Mesendoderm (in vitro differentiated cells): ENCODE measurements around the gene PALD1.
A peak's percentile ranks its signal among the peaks of the same experiment; 100 is the strongest.

Source experiments
- DNase-seq: peaks from one replicate; pipeline ENCODE4 v3.0.0; 2013
- H2AK5ac ChIP-seq: 2 replicates; pipeline ENCODE4 v1.6.1; 2013; ENCODE audit warnings: low read length, inconsistent platforms
- H2BK120ac ChIP-seq: 2 replicates; pipeline ENCODE4 v1.6.1; 2013; ENCODE audit warnings: low read depth, mild to moderate bottlenecking, low read length, moderate library complexity, mixed read lengths
- H2BK15ac ChIP-seq: replicated peaks from 2 replicates; pipeline ENCODE4 v1.6.1; 2013; ENCODE audit warnings: low read depth, mild to moderate bottlenecking, moderate library complexity
- H2BK5ac ChIP-seq: 2 replicates; pipeline ENCODE4 v1.6.1; 2013; ENCODE audit warnings: low read length, inconsistent platforms
- H3K18ac ChIP-seq: 2 replicates; pipeline ENCODE4 v1.6.1; 2013; ENCODE audit warnings: mild to moderate bottlenecking, low read length, mixed read lengths
- H3K23ac ChIP-seq: one replicate; pipeline ENCODE4 v1.6.1; 2013; ENCODE audit warnings: low read length
- H3K27ac ChIP-seq: 2 replicates; pipeline ENCODE4 v1.5.1; 2013; ENCODE audit warnings: low read depth, mild to moderate bottlenecking, inconsistent platforms, low read length, moderate library complexity
- H3K27me3 ChIP-seq: 2 replicates; pipeline ENCODE4 v1.6.1; 2013; ENCODE audit warnings: low read length, control low read depth, mild to moderate bottlenecking, inconsistent platforms; ENCODE audit not compliant: insufficient read depth, poor library complexity
- H3K36me3 ChIP-seq: 2 replicates; pipeline ENCODE4 v1.6.1; 2013; ENCODE audit warnings: low read length, inconsistent platforms; ENCODE audit not compliant: control insufficient read depth, insufficient read depth
- H3K4ac ChIP-seq: one replicate; pipeline ENCODE4 v1.6.1; 2013; ENCODE audit warnings: low read depth, mild to moderate bottlenecking, low read length, moderate library complexity
- H3K4me1 ChIP-seq: 2 replicates; pipeline ENCODE4 v1.6.1; 2013; ENCODE audit warnings: low read depth, low read length, inconsistent platforms; ENCODE audit not compliant: control insufficient read depth
- H3K4me2 ChIP-seq: 2 replicates; pipeline ENCODE4 v1.6.1; 2013; ENCODE audit warnings: low read length
- H3K4me3 ChIP-seq: 2 replicates; pipeline ENCODE4 v1.5.1; 2013; ENCODE audit warnings: mild to moderate bottlenecking, low read length
- H3K56ac ChIP-seq: one replicate; pipeline ENCODE4 v1.6.1; 2013; ENCODE audit warnings: low read length
- H3K79me1 ChIP-seq: 2 replicates; pipeline ENCODE4 v1.6.1; 2013; ENCODE audit warnings: low read length, inconsistent platforms
- H3K79me2 ChIP-seq: 2 replicates; pipeline ENCODE4 v1.6.1; 2013; ENCODE audit warnings: mild to moderate bottlenecking, low read length; ENCODE audit not compliant: control insufficient read depth, insufficient read depth
- H3K9ac ChIP-seq: 2 replicates; pipeline ENCODE4 v1.6.1; 2013; ENCODE audit warnings: low read length, inconsistent platforms
- H4K5ac ChIP-seq: one replicate; pipeline ENCODE4 v1.6.1; 2013; ENCODE audit warnings: low read length
- H4K8ac ChIP-seq: one replicate; pipeline ENCODE4 v1.6.1; 2013; ENCODE audit warnings: low read depth, mild to moderate bottlenecking, control low read depth, low read length, moderate library complexity
- WGBS: extraction: QIAGEN DNeasy Blood & Tissue Kit; methylation state at CpG from one replicate; pipeline ENCODE4 v1.1.7; 2013; ENCODE audit warnings: low lambda C conversion rate, missing lambda C conversion rate; ENCODE audit not compliant: insufficient coverage; ENCODE audit errors: extremely low coverage; 5-methylcytosine and 5-hydroxymethylcytosine counted together

Gene PALD1

DNA sequence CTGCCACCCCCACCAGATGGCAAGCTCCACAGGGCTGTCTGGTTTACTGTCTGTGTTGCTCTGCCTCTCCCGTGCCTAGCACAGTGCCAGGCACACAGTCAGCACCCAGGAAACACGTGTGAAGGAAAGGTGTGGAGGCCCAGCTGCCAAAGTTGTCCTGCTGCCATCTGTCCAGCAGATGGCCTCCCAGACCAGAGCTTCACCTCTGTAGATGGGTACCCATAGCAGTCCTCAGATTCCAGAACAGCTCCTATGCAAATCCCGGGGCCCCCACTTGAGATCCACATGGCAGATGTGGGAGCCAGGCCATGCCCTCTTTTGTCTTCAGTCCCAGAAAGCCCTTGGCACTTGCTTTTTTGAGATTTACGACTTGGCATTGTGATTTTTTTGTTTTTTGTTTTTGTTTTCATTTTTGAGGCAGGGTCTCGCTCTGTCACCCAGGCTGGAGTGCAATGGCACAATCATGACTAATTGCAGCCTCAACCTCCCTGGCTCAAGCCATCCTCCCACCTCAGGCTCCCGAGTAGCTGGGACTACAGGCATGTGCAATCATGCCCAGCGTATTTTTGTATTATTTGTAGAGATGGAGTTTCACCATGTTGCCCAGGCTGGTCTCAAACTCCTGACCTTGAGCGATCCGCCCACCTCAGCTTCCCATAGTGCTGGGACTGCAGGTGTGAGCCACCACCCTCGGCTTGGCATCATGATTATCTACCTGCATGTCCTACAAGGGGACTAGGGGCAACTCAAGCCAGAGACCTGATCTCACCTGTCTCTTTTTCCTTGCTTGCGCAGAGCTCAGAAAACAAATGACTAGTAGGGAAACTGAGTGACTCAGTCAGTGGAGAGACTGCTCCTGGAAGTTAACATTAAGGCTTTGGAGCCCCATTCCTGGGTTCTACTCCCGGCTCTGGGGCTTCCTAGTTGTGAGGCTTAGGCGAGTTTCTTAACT, 16.9 kb upstream of the PALD1 start:
- DNase-seq: peak; percentile 79
- no peak overlapping the region for H3K4me3 ChIP-seq
- no peak overlapping the region for H3K9ac ChIP-seq
- H2BK15ac ChIP-seq: no peak overlapping the region
- H3K56ac ChIP-seq: no peak overlapping the region
- no peak overlapping the region for H2BK120ac ChIP-seq
- WGBS: no CpG with 5 or more reads among the region's 13 CpGs
- H3K4ac ChIP-seq: no peak overlapping the region
- no peak overlapping the region for H4K5ac ChIP-seq
- H4K8ac ChIP-seq: no peak overlapping the region
- H3K79me2 ChIP-seq: no peaks in the 10 kb centered on the region
- H3K4me1 ChIP-seq: peaks cover 3% of the 10 kb centered on the region
- H3K4me2 ChIP-seq: no peak overlapping the region
- H3K23ac ChIP-seq: no peak overlapping the region
- H3K27me3 ChIP-seq: no peaks in the 10 kb centered on the region
- no peaks in the 10 kb centered on the region for H3K79me1 ChIP-seq
- H3K18ac ChIP-seq: no peak overlapping the region
- no peak overlapping the region for H2BK5ac ChIP-seq
- H3K36me3 ChIP-seq: no peaks in the 10 kb centered on the region
- no peak overlapping the region for H2AK5ac ChIP-seq
- no peak overlapping the region for H3K27ac ChIP-seq

DNA sequence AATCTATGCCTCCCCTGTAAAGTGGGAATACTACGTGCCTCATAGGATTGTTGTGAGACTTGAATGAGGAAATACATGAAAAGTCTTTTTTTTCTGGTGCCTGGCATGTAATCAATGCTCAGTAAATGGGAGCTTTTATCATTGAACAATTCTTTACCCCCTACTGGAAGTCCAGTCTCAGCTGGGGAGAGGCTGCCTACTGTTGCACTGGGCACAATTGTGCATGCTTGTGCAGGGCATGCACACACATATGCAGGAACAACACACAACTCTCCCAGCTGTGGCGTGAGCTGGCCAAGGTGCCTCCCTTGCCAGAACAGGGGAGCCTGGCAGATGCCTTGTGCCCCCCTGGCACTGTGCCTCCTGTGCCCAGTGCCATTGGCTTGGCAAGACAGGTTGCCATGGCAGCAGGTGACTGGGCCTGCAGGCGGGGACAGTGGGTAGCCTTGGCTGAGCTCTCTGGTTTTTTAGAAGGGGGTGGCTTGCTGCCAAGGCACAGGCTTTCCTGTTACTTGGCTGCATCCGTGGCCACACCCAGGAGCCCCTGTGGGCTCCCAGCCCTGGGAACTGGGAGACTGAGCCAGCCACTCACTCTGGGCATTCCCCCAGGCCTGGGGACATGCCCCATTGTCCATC, 16.1 kb upstream of the PALD1 start:
- H3K79me1 ChIP-seq: no peaks in the 10 kb centered on the region
- H3K79me2 ChIP-seq: no peaks in the 10 kb centered on the region
- H2BK5ac ChIP-seq: no peak overlapping the region
- no peaks in the 10 kb centered on the region for H3K36me3 ChIP-seq
- WGBS: no CpG with 5 or more reads among the region's 4 CpGs
- H3K18ac ChIP-seq: no peak overlapping the region
- H3K9ac ChIP-seq: no peak overlapping the region
- no peak overlapping the region for H3K4ac ChIP-seq
- H2BK15ac ChIP-seq: no peak overlapping the region
- DNase-seq: no peak
- H3K23ac ChIP-seq: no peak overlapping the region
- H3K27me3 ChIP-seq: no peaks in the 10 kb centered on the region
- peaks cover 2% of the 10 kb centered on the region for H3K4me1 ChIP-seq
- H2BK120ac ChIP-seq: no peak overlapping the region
- H3K4me3 ChIP-seq: no peak overlapping the region
- no peak overlapping the region for H3K56ac ChIP-seq
- H3K4me2 ChIP-seq: no peak overlapping the region
- H4K5ac ChIP-seq: no peak overlapping the region
- H3K27ac ChIP-seq: no peak overlapping the region
- H4K8ac ChIP-seq: no peak overlapping the region
- H2AK5ac ChIP-seq: no peak overlapping the region

DNA sequence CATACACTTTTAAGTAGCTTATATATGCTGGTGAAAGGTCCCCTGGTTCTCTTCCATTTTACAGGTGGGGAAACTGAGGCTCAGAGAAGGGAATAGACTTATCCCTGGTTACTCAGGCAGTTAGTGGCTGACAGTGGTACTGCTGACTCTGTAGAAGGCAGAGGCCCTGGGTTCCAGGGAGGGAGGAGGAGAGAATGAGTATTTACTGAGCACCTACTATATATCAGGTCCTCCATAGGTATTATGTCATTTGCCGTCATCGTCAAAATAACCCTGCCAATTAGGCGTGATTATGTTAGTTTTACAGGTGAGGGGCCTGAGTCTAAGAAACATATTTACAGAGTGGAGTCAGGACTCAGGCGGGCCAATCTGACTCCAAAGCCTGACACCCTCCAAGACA, 13.3 kb upstream of the PALD1 start:
- H2BK120ac ChIP-seq: no peak overlapping the region
- no CpG with 5 or more reads among the region's 4 CpGs for WGBS
- no peak overlapping the region for H3K27ac ChIP-seq
- DNase-seq: no peak
- H3K4ac ChIP-seq: no peak overlapping the region
- no peak overlapping the region for H3K18ac ChIP-seq
- no peaks in the 10 kb centered on the region for H3K27me3 ChIP-seq
- no peak overlapping the region for H3K56ac ChIP-seq
- no peaks in the 10 kb centered on the region for H3K79me1 ChIP-seq
- no peak overlapping the region for H3K9ac ChIP-seq
- H4K5ac ChIP-seq: no peak overlapping the region
- H3K4me1 ChIP-seq: no peaks in the 10 kb centered on the region
- no peaks in the 10 kb centered on the region for H3K36me3 ChIP-seq
- no peaks in the 10 kb centered on the region for H3K79me2 ChIP-seq
- no peak overlapping the region for H3K4me2 ChIP-seq
- no peak overlapping the region for H2AK5ac ChIP-seq
- H2BK15ac ChIP-seq: no peak overlapping the region
- H3K4me3 ChIP-seq: no peak overlapping the region
- no peak overlapping the region for H4K8ac ChIP-seq
- no peak overlapping the region for H3K23ac ChIP-seq
- no peak overlapping the region for H2BK5ac ChIP-seq

DNA sequence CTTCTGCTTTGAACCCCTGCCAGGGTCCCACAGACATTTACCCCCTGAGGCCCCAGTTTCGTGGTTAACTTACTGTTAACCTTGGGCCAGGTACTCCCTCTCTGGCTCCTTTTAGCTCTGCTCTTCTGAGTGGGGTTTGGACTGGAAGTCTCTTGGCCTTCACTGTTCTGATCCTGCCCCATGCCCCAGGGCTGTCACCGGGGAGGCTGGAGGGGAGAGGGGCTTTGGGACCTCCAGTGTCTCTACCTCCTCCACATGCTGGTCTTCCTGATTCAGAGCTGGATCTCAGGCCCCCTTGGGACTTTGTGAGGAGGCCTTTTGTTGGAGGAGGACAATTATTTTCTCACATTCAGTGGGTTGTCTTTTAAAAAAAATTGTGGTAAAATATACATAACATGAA, 12.7 kb upstream of the PALD1 start:
- Histone ChIP-seq H2BK120ac (no peak overlapping the region), H3K4ac (no peak overlapping the region), H3K36me3 (no peaks in the 10 kb centered on the region), H2BK5ac (no peak overlapping the region), H4K5ac (no peak overlapping the region), H3K56ac (no peak overlapping the region), H3K4me3 (no peak overlapping the region), H3K79me1 (no peaks in the 10 kb centered on the region), H2AK5ac (no peak overlapping the region), H3K4me1 (no peaks in the 10 kb centered on the region), H3K27me3 (no peaks in the 10 kb centered on the region), H3K79me2 (no peaks in the 10 kb centered on the region), H3K23ac (no peak overlapping the region), H3K4me2 (no peak overlapping the region), H4K8ac (no peak overlapping the region), H3K27ac (no peak overlapping the region), H3K18ac (no peak overlapping the region), H3K9ac (no peak overlapping the region), H2BK15ac (no peak overlapping the region)
- no peak for DNase-seq
- no CpG with 5 or more reads among the region's 2 CpGs for WGBS

DNA sequence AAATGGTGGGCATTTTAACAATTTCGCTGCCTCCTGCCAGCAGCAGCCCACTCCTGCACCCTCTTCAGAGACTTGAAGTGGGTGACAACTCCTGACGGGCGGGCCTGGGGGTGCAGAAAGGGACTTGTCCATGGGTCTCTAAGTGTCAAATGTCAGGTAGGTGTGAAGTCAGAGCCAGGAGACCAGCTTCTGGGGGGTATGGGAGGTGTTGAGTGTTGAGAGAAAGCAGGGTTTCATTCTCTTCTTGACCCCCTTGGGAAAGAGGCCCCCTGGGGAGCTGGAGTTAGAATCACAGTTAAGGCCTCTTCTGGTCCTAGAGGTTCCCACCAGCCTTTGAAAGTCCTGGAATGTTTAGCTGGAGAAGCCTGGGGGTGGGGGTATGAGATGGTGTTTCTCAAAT, 11.6 kb upstream of the PALD1 start:
- Histone ChIP-seq H4K8ac (no peak overlapping the region), H3K4me3 (no peak overlapping the region), H3K79me2 (no peaks in the 10 kb centered on the region), H2BK120ac (no peak overlapping the region), H3K4me2 (no peak overlapping the region), H3K4ac (no peak overlapping the region), H3K36me3 (no peaks in the 10 kb centered on the region), H2BK5ac (no peak overlapping the region), H3K18ac (no peak overlapping the region), H3K9ac (no peak overlapping the region), H2AK5ac (no peak overlapping the region), H3K56ac (no peak overlapping the region), H3K23ac (no peak overlapping the region), H4K5ac (no peak overlapping the region), H3K79me1 (no peaks in the 10 kb centered on the region), H3K27me3 (no peaks in the 10 kb centered on the region), H2BK15ac (no peak overlapping the region), H3K27ac (no peak overlapping the region), H3K4me1 (no peaks in the 10 kb centered on the region)
- no CpG with 5 or more reads among the region's 3 CpGs for WGBS
- DNase-seq: no peak
